ENCODE data around the gene NCAPH2.

NCAPH2 gene

GRCh38 chr22:50507991-50508884, at the start of gene NCAPH2:
NCAPH2 (plus strand) TSS chr22:50508224; CDS start chr22:50508338, 114 bp downstream.
- peak; percentile 96 for DNase-seq (ENCODE audit: low read depth in 2 of 2)

- DNase-seq (ENCODE audit: low read depth in 2 of 2), result no peak
These were observed 49.0 kb upstream of the NCAPH2 start for GRCh38 chr22:50459016-50459415.

- no peak for DNase-seq (ENCODE audit: low read depth in 2 of 2)
These were observed 48.4 kb upstream of the NCAPH2 start for GRCh38 chr22:50459496-50460140.

GRCh38 chr22:50460938-50461337, 47.1 kb upstream of the NCAPH2 start:
- no peak for DNase-seq (ENCODE audit: low read depth in 2 of 2)

- no peak for DNase-seq (ENCODE audit: low read depth in 2 of 2)
These were observed 46.5 kb upstream of the NCAPH2 start for GRCh38 chr22:50461536-50461935.

GRCh38 chr22:50461979-50462540, 46.0 kb upstream of the NCAPH2 start:
- no peak for DNase-seq (ENCODE audit: low read depth in 2 of 2)

- no peak for DNase-seq (ENCODE audit: low read depth in 2 of 2)
These were observed 44.7 kb upstream of the NCAPH2 start for GRCh38 chr22:50463188-50463900.

- no peak for DNase-seq (ENCODE audit: low read depth in 2 of 2)
These were observed 43.6 kb upstream of the NCAPH2 start for GRCh38 chr22:50464451-50464850.

- DNase-seq (ENCODE audit: low read depth in 2 of 2), result no peak
These were observed 42.7 kb upstream of the NCAPH2 start for GRCh38 chr22:50465066-50465930.

- no peak for DNase-seq (ENCODE audit: low read depth in 2 of 2)
These were observed 40.7 kb upstream of the NCAPH2 start for GRCh38 chr22:50467341-50467740.

GRCh38 chr22:50467773-50468440, 40.1 kb upstream of the NCAPH2 start:
- no peak for DNase-seq (ENCODE audit: low read depth in 2 of 2)

- DNase-seq (ENCODE audit: low read depth in 2 of 2), result no peak
These were observed 39.4 kb upstream of the NCAPH2 start for GRCh38 chr22:50468626-50469025.

GRCh38 chr22:50469377-50470305, 38.4 kb upstream of the NCAPH2 start:
- peak; percentile 97 for DNase-seq (ENCODE audit: low read depth in 2 of 2)

- no peak for DNase-seq (ENCODE audit: low read depth in 2 of 2)
These were observed 37.5 kb upstream of the NCAPH2 start for GRCh38 chr22:50470491-50470890.

- no peak for DNase-seq (ENCODE audit: low read depth in 2 of 2)
These were observed 36.7 kb upstream of the NCAPH2 start for GRCh38 chr22:50471197-50471847.

- DNase-seq (ENCODE audit: low read depth in 2 of 2), result no peak
These were observed 36.1 kb upstream of the NCAPH2 start for GRCh38 chr22:50471962-50472361.

- no peak for DNase-seq (ENCODE audit: low read depth in 2 of 2)
These were observed 34.9 kb upstream of the NCAPH2 start for GRCh38 chr22:50473088-50473487.

- DNase-seq (ENCODE audit: low read depth in 2 of 2), result peak in 1 of 2 donors; percentile 26
These were observed 34.0 kb upstream of the NCAPH2 start for GRCh38 chr22:50473855-50474671.
